GM10266 (cell line): ENCODE data around the gene PCBD2.

Experiments
- DNase-seq: peaks from one replicate; pipeline ENCODE4 v3.0.0; 2012; ENCODE audit errors: extremely low spot score
- TF ChIP-seq, protein P1 (sequence below): IDR thresholded peaks from 2 replicates; pipeline ENCODE4 v1.5.1; 2012; ENCODE audit warnings: mild to moderate bottlenecking, low read depth; ENCODE audit not compliant: control insufficient read depth, insufficient read depth; ENCODE audit errors: missing control alignments

Gene PCBD2

DNA sequence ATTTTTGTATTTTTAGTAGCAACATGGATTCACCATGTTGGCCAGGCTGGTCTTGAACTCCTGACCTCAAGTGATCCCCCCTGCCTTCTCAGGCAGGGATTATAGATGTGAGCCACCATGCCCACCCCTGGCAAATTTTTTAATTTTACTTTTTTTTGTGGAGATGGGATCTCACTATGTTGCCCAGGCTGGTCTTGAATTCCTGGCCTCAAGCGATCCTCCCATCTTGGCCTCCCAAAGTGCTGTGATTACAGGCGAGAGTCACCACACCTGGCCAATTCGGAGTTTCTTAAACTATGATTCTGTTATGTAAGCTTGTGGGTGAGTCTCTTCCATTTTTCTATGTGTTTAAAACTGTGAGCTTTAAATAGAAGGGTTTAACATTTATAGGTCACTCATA, 27.6 kb downstream of the PCBD2 start:
- TF ChIP-seq, protein P1, sequence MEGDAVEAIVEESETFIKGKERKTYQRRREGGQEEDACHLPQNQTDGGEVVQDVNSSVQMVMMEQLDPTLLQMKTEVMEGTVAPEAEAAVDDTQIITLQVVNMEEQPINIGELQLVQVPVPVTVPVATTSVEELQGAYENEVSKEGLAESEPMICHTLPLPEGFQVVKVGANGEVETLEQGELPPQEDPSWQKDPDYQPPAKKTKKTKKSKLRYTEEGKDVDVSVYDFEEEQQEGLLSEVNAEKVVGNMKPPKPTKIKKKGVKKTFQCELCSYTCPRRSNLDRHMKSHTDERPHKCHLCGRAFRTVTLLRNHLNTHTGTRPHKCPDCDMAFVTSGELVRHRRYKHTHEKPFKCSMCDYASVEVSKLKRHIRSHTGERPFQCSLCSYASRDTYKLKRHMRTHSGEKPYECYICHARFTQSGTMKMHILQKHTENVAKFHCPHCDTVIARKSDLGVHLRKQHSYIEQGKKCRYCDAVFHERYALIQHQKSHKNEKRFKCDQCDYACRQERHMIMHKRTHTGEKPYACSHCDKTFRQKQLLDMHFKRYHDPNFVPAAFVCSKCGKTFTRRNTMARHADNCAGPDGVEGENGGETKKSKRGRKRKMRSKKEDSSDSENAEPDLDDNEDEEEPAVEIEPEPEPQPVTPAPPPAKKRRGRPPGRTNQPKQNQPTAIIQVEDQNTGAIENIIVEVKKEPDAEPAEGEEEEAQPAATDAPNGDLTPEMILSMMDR = no peak
- no peak for DNase-seq

DNA sequence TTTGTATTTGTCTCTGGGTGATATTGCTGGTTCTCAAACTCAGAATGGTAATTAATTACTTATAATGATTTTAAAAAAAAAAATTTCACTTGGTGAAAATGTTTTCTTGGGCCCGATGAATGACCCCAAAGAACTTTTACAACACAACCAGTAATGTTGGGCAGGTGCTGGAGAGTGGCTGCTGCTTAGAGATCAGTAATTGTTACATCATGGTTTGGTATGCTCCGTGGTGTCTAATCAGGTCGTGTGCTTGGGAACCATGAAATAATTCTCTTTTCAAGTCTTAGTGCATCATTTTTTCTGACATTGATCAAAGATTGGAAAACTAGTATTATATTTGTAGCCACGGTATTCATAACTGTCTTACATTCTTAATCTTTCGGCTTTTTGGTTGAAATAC, 29.3 kb downstream of the PCBD2 start:
- DNase-seq = no peak
- TF ChIP-seq, protein P1 = no peak

DNA sequence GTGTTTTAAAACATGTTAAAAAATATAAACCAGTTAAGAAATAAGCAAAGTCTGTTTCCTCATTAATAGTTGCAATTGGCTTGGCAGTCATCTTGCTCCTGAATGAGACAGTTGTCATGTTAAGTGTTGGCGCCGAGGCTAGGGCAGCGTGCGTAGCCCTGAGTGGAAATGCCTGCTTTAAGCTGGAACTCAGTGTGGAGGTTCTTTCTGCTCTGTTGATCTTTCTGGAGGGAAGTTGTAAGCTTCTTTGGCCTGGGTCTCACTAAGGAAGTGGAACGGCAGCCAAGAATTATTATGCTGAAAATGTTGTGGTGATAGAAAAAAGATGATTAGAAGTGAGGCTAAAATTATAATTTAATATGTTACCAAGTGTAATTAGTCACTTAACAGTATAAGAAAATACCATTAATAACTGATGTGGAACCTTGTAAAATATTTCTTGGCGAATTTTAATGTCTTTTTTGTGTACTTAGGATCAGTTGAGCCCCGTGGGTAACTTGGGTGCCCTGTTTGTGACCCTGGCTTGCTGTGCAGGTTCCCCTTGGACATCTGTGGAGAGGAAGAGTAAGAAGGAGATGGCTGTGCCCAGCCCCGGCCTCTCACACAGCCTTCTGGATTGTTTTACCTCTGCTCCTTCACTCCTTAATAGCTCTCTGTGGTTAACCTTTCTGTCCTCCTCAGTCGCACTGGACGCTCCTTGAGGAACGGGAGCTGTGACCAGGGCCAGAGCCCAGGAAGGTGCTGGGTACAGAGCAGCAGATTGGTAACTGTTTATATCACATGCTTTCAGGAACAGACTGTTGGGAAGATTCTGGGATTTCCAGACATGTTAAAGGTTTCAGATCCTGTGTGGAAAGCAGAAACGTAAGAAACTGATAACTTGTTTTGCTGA, 31.0 kb downstream of the PCBD2 start:
- DNase-seq = no peak
- TF ChIP-seq, protein P1 = no peak

DNA sequence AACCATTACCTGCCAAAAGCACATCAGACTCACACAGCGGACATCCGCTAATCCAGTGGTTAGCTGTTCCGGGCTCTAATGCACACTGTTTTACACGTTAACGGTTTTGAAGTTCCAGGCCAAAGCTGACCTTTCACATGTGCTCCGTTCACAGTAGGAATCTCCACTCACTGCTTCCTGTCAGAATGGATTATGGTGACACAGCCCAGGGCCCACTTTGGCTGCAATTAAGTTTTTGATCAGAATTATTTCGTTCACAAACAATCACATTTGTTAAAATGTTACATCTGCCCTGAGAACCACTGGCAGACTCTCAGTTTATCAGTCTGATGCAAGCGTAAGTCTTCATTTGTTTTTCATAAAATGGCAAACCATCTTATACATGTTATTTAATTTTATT, 32.6 kb downstream of the PCBD2 start:
- DNase-seq = no peak
- TF ChIP-seq, protein P1 = no peak

DNA sequence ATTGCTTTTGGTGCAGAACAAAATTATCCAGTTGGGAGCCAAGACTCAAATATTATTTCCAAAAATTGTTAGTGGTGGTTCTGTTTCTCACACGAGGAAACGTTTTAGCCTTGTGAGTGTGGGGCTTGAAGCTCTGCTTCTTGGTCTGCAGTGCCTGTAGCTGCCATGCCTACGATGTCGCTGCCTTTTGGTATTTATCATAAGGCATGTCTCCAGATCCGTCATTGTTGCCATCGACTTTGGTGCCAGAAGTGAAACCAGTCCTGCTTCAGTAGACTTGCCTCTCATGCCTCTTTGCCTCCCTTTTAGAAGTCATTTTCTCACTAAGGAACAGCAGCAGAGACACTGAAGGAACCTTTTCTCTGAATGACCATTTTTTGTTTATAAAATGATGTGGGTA, 33.1 kb downstream of the PCBD2 start:
- DNase-seq = no peak
- TF ChIP-seq, protein P1 = no peak

DNA sequence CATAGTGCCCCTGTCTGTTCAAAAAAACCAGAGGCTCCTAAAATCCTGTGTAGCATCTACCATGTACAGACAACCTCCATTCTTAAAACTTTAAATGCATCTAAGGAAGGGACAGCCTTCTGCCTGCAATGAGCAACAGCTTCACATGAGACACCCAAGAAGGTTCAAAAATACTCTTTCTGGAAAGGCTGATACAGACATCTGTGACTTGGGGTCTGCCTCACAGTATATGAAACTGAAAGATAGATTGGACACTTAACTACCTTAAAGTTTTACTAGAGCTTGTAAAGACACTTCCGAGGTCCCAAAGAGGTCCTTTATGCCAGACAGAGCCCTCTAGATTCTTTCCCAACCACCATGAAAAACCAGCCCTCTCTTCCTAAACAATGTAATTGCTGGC, 34.6 kb downstream of the PCBD2 start:
- no peak for DNase-seq

DNA sequence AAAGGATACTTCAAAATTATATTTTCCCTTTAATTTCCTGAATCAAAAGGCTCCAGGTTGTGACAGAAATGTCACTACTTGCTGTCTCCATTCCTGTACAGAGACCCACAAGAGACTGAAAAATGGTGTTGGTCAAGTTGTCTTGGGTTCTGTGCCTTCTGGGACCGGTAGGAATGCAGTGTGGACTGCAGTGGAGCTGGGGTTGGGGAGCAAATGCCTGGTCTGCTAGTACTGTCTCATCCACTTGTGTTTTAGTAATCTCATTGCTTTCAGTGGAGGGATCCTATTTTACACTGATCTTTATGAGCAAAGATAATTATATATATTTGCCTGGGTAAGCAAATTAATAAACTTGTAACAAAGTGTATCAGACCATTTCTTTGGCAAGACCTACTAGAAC, 38.6 kb downstream of the PCBD2 start:
- DNase-seq = no peak
- TF ChIP-seq, protein P1 = no peak

More for the DNA sequence above, 34.6 kb downstream of the PCBD2 start:
- TF ChIP-seq, protein P1 = no peak
